ENCODE measurements around the gene PRR36.
"Not testable (repeated sequence)": the region's sequence is repeated elsewhere in the genome, so short reads cannot be mapped to it uniquely, and the experiment has no call there.

Gene PRR36

GRCh38 chr19:7897292-7897691, 23.1 kb upstream of the PRR36 start:
- DNase-seq = no peak

GRCh38 chr19:7895565-7895964, 21.4 kb upstream of the PRR36 start:
- no peak for DNase-seq

- no peak for DNase-seq
Measured at GRCh38 chr19:7894612-7895309, 20.6 kb upstream of the PRR36 start.

GRCh38 chr19:7893362-7894101, 19.3 kb upstream of the PRR36 start:
- not testable (repeated sequence) for DNase-seq

GRCh38 chr19:7888826-7889217, 14.6 kb upstream of the PRR36 start:
- DNase-seq = no peak

GRCh38 chr19:7888145-7888825, 14.1 kb upstream of the PRR36 start, which contains the start of gene LRRC8E:
Gene LRRC8E, plus strand, starts transcription at chr19:7888510. Its CDS starts 7,094 bp downstream, at chr19:7895604.
- DNase-seq = no peak

- no peak for DNase-seq
Measured at GRCh38 chr19:7887408-7888144, 13.4 kb upstream of the PRR36 start.

GRCh38 chr19:7885818-7886217, 11.6 kb upstream of the PRR36 start:
- no peak for DNase-seq

GRCh38 chr19:7883796-7884570, 9.8 kb upstream of the PRR36 start:
- DNase-seq = no peak

GRCh38 chr19:7883105-7883504, 8.9 kb upstream of the PRR36 start:
- DNase-seq = no peak

- no peak for DNase-seq
Measured at GRCh38 chr19:7881910-7882309, 7.7 kb upstream of the PRR36 start.

GRCh38 chr19:7879836-7880235, 5.6 kb upstream of the PRR36 start:
- no peak for DNase-seq

- DNase-seq = no peak
Measured at GRCh38 chr19:7879111-7879807, 5.1 kb upstream of the PRR36 start.

GRCh38 chr19:7877249-7877836, 3.2 kb upstream of the PRR36 start:
- DNase-seq = no peak

GRCh38 chr19:7874897-7875273, 695 bp upstream of the PRR36 start:
- DNase-seq = no peak

- DNase-seq = no peak
Measured at GRCh38 chr19:7873304-7874075, 700 bp downstream of the PRR36 start.

- no peak for DNase-seq
Measured at GRCh38 chr19:7872306-7873204, 1.6 kb downstream of the PRR36 start.

GRCh38 chr19:7871437-7872305, 2.5 kb downstream of the PRR36 start:
- DNase-seq = peak; percentile 24

All from NK-92 treated with Interleukin-12 subunit alpha and Interleukin-12 subunit beta, amount 100 ng/mL, for 24 hours (cell line).